Measurements from ENCODE around the gene PEAR1. TPM values are rescaled to one million over a fixed set of nuclear protein-coding genes. Genes with fewer than 3 reads are reported as not detected.

Gene PEAR1
- total and polyA plus RNA-seq, 2 of the 8 experiments (the other 6 are each of a cell fraction or from before 2014, with no cell fraction given), result 0.63 to 0.71 TPM

DNA sequence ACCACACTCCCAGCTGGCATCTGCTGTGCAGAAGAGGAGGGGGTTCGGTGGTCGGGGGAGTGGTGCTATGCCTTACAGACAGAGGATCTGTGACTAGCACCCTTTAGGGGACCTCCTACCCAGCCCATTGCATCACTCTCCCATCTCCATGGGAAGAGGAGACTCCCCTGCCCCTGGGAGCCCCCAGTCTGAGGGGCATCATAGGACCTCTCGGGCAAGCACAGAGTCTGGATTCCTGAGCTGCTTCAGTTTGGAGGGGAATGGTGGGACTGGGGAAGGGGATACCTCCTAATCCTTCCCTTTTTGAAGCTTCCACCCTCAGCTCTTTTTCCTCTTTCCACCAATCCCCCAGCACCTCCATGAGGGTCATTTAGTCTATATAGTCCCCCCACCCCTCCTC lies 36.0 kb upstream of the PEAR1 start:
- peaks cover 0 to 2% (median 0%) of the 10 kb centered on the region in 4 experiments; a peak in 1 of 8 replicates for H3K36me3 ChIP-seq (ENCODE audit: control insufficient read depth in 2 of 4, insufficient read depth in 4 of 4, low read length in 3 of 4)
- no peak overlapping the region for H2BK15ac ChIP-seq (ENCODE audit: low read length)
- peaks cover 0 to 15% (median 9%) of the 10 kb centered on the region in 4 experiments; a peak in 6 of 7 replicates for H3K4me1 ChIP-seq (replicated peaks in 1 of 4; ENCODE audit: control insufficient read depth in 3 of 4, insufficient read depth in 4 of 4, low read length in 3 of 4)
- no peak overlapping the region for H3K4me3 ChIP-seq (ENCODE audit: extremely low read depth in 1 of 4, insufficient read depth in 2 of 4, low read depth in 3 of 4, low read length in 4 of 4)
- peaks cover 19% of the 10 kb centered on the region; the same call in 1 of the 2 replicates for H3K23me2 ChIP-seq (ENCODE audit: low read depth, low read length)
- no peak for TF ChIP-seq RXRA (IDR thresholded peaks at IDR 0.05; ENCODE audit: insufficient read depth, low read depth, low read length)
- TF ChIP-seq CREB1 (IDR thresholded peaks at IDR 0.05), result no peak
- TF ChIP-seq POLR2AphosphoS5 (IDR thresholded peaks at IDR 0.05; ENCODE audit: low read depth, low read length), result no peak
- TF ChIP-seq, protein P1, sequence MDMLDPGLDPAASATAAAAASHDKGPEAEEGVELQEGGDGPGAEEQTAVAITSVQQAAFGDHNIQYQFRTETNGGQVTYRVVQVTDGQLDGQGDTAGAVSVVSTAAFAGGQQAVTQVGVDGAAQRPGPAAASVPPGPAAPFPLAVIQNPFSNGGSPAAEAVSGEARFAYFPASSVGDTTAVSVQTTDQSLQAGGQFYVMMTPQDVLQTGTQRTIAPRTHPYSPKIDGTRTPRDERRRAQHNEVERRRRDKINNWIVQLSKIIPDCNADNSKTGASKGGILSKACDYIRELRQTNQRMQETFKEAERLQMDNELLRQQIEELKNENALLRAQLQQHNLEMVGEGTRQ (IDR thresholded peaks at IDR 0.05; ENCODE audit: low read length), result no peak
- TF ChIP-seq, protein P2, sequence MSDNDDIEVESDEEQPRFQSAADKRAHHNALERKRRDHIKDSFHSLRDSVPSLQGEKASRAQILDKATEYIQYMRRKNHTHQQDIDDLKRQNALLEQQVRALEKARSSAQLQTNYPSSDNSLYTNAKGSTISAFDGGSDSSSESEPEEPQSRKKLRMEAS (IDR thresholded peaks at IDR 0.05), result no peak
- TF ChIP-seq CBX5 (IDR thresholded peaks at IDR 0.05; ENCODE audit: low read depth, low read length), result no peak
- TF ChIP-seq KDM1A (IDR thresholded peaks at IDR 0.05; ENCODE audit: borderline replicate concordance, low read length), result no peak
- TF ChIP-seq TAF7 (optimal IDR thresholded peaks at IDR 0.05; ENCODE audit: borderline replicate concordance, low read depth, low read length), result no peak
- TF ChIP-seq, protein P3, sequence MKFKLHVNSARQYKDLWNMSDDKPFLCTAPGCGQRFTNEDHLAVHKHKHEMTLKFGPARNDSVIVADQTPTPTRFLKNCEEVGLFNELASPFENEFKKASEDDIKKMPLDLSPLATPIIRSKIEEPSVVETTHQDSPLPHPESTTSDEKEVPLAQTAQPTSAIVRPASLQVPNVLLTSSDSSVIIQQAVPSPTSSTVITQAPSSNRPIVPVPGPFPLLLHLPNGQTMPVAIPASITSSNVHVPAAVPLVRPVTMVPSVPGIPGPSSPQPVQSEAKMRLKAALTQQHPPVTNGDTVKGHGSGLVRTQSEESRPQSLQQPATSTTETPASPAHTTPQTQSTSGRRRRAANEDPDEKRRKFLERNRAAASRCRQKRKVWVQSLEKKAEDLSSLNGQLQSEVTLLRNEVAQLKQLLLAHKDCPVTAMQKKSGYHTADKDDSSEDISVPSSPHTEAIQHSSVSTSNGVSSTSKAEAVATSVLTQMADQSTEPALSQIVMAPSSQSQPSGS (IDR thresholded peaks at IDR 0.05; ENCODE audit: low read length), result no peak
- peaks cover 46 to 81% (median 67%) of the 10 kb centered on the region in 4 experiments for H3K27me3 ChIP-seq (replicated peaks in 1 of 4; ENCODE audit: control insufficient read depth in 3 of 4, extremely low read depth in 1 of 4, insufficient read depth in 3 of 4, low read length in 3 of 4)
- no peaks in the 10 kb centered on the region for H3K79me2 ChIP-seq (ENCODE audit: control insufficient read depth in 1 of 2, insufficient read depth in 2 of 2, low read length in 2 of 2)
- no peak overlapping the region for H2BK20ac ChIP-seq (ENCODE audit: low read length)
- H3K79me1 ChIP-seq (ENCODE audit: low read depth, low read length), result no peaks in the 10 kb centered on the region
- no peak overlapping the region for H3K27ac ChIP-seq (ENCODE audit: low read depth, low read length)
- no peak overlapping the region for H3K14ac ChIP-seq (ENCODE audit: insufficient read length)
- no peak overlapping the region for H3K56ac ChIP-seq (replicated peaks; ENCODE audit: insufficient read length, low read depth, low read length)
- H4K8ac ChIP-seq (ENCODE audit: extremely low read depth, insufficient read depth, low read length), result no peak overlapping the region
- H2AFZ ChIP-seq (ENCODE audit: low read length), result no peak overlapping the region
- POLR2A ChIA-PET (ENCODE audit: partially characterized antibody), result interaction anchor here (0.6 to 2.4 kb wide), 4 partner anchors 9 to 19 kb away, joined by 3 to 6 read pairs (median 4); no protein-coding TSS in a partner anchor
- CTCF ChIA-PET (ENCODE audit: partially characterized antibody), result interaction anchor here (0.8 to 25.2 kb wide), 19 partner anchors 8 to 198 kb away, joined by 3 to 719 read pairs (median 4); partner anchors contain the start of genes LRRC71, NES and PEAR1
- no peaks in the 10 kb centered on the region for H3K9me3 ChIP-seq (ENCODE audit: insufficient read depth in 2 of 2, low read depth in 1 of 2, low read length in 1 of 2)
- no peak overlapping the region for H3K18ac ChIP-seq (ENCODE audit: extremely low read depth, low read length)
- H2AK5ac ChIP-seq (ENCODE audit: low read depth, low read length), result no peak overlapping the region
- DNase-seq (ENCODE audit: low read depth in 1 of 2, low spot score in 2 of 2) (no peak), FAIRE-seq (no peak)
- H3K9ac ChIP-seq (replicated peaks in 1 of 4; ENCODE audit: extremely low read depth in 1 of 4, low read depth in 3 of 4, low read length in 3 of 4), result no peak overlapping the region
- H4K91ac ChIP-seq (replicated peaks; ENCODE audit: insufficient read length, low read length), result no peak overlapping the region
- no peak overlapping the region for H2BK120ac ChIP-seq (replicated peaks; ENCODE audit: low read depth, low read length)
- H2BK5ac ChIP-seq (ENCODE audit: low read depth, low read length), result no peak overlapping the region
- H4K5ac ChIP-seq (ENCODE audit: insufficient read length, low read depth, low read length), result no peak overlapping the region
- H3K4ac ChIP-seq (replicated peaks; ENCODE audit: insufficient read length, low read depth, low read length), result no peak overlapping the region
- H4K20me1 ChIP-seq (replicated peaks in 1 of 2; ENCODE audit: control insufficient read depth in 1 of 2, insufficient read depth in 2 of 2, low read length in 2 of 2), result peaks cover under 1 to 8% of the 10 kb centered on the region in 2 experiments
- no peak overlapping the region for H3K4me2 ChIP-seq (ENCODE audit: insufficient read depth in 1 of 2, low read depth in 2 of 2, low read length in 2 of 2)
- no peak overlapping the region for H3K23ac ChIP-seq (ENCODE audit: insufficient read length)
- 58% methylated on average over 3 of the region's 3 CpGs; no CpG with 5 or more reads in 1 of the 2 experiments for WGBS, 2 experiments (ENCODE audit: extremely low coverage in 1 of 2, insufficient coverage in 1 of 2, insufficient read length in 1 of 2, insufficient replicate concordance in 2 of 2, low coverage in 1 of 2, low lambda C conversion rate in 2 of 2, missing lambda C conversion rate in 1 of 2)
- no peak overlapping the region for H2BK12ac ChIP-seq (ENCODE audit: low read depth, low read length)
